Heart right ventricle (tissue), 16 donors: ENCODE measurements around the gene EGFL6. TPM values are rescaled to one million over a fixed set of nuclear protein-coding genes. Genes with fewer than 3 reads are reported as not detected.
A peak's percentile ranks its signal among the peaks of the same experiment; 100 is the strongest.

Source experiments
- ATAC-seq, 8 donors: fragments of 200-7000 bp; cut with Tn5 transposase; one replicate each; pipeline ENCODE4 v1.9.1; 2020; ENCODE audit warnings: mild to moderate bottlenecking in 8 of 8, moderate library complexity in 8 of 8, moderate number of reproducible peaks in 1 of 8
- DNase-seq, 2 donors: peaks; one replicate each; pipeline ENCODE4 v3.0.0-alpha.2; 2020
- H3K27ac ChIP-seq, 10 donors: fragments of 200-600 bp; sonication (generic) in 2 of 10; one replicate each; pipeline versions ENCODE4 v1.5.0 to v1.8.0; 2020 to 2022; ENCODE audit warnings: mild to moderate bottlenecking in 3 of 10
- H3K27me3 ChIP-seq, 7 donors: fragments of 200-600 bp; one replicate each; pipeline ENCODE4 v1.8.0; 2021 to 2022; ENCODE audit warnings: mild to moderate bottlenecking in 2 of 7
- H3K36me3 ChIP-seq, 9 donors: fragments of 200-600 bp; sonication (generic) in 1 of 9; one replicate each; pipeline versions ENCODE4 v1.5.0 to v1.8.0; 2020 to 2022; ENCODE audit warnings: mild to moderate bottlenecking in 2 of 9
- H3K4me1 ChIP-seq, 9 donors: fragments of 200-600 bp; sonication (generic) in 1 of 9; one replicate each; pipeline versions ENCODE4 v1.5.0 to v1.8.0; 2020 to 2022; ENCODE audit warnings: mild to moderate bottlenecking in 4 of 9
- H3K4me3 ChIP-seq, 10 donors: fragments of 200-600 bp; sonication (generic) in 2 of 10; one replicate each; pipeline versions ENCODE4 v1.5.0 to v1.8.0; 2020 to 2022; ENCODE audit warnings: mild to moderate bottlenecking in 7 of 10, moderate library complexity in 2 of 10
- H3K9me3 ChIP-seq, 11 donors: fragments of 200-600 bp in 10 of 11; sonication (generic) in 2 of 11; one replicate each; pipeline versions ENCODE4 v1.5.0 to v1.8.0; 2013 to 2022; ENCODE audit warnings: mild to moderate bottlenecking in 2 of 11, control low read depth in 1 of 11, moderate library complexity in 1 of 11
- WGBS, 2 donors: extraction: QIAGEN DNeasy Blood & Tissue Kit; methylation state at CpG; one replicate each; pipeline ENCODE4 v1.1.7; 2013; ENCODE audit warnings: inconsistent platforms in 1 of 2; 5-methylcytosine and 5-hydroxymethylcytosine counted together
- intact Hi-C, 10 donors: fragments of 100-400 bp; cut with DNase I; formaldehyde crosslinking; loops; one replicate each; pipeline versions ENCODE4 v1.11.1 to v1.14.2; 2022
- polyA plus RNA-seq, 2 donors: library from polyadenylated mRNA; stranded (reverse); fragments of 200-250 nt; gene quantifications; one replicate each; pipeline ENCODE4 v1.2.3, GENCODE V29; 2013
- total RNA-seq, 10 donors: library from RNA; stranded (reverse); fragmentation: NEBNext Ultra II Directional in 3 of 10; extraction: Animal tissue kit (Norgen Biotek cat#: 25700) in 3 of 10; gene quantifications; one replicate each; pipeline versions ENCODE4 v1.2.1 to v1.2.4, GENCODE V29; 2021 to 2023
- TF ChIP-seq, protein P1 (sequence below), 9 donors: fragments of 200-600 bp; sonication (generic) in 2 of 9; IDR thresholded peaks; one replicate each; pipeline versions ENCODE4 v1.5.0 to v1.8.0; 2021 to 2022; ENCODE audit warnings: antibody characterized with exemption in 9 of 9, mild to moderate bottlenecking in 5 of 9, moderate library complexity in 1 of 9
- donor health status: Arrhythmogenic right ventricular cardiomyopathy.
- donor health status: ischemic (EF 13 %, LVEDD 7.1; RV severe dilation, severe dysfunction).
- donor health status: healthy with polysubstance abuse.
- donor health status: DM: no; HTN: yes; CAD: no.
- donor health status: DM: no; HTN: no; CAD: no.
- donor health status: ischemic (EF 25% LVEDD 6.9; RV normal size, moderate dysfunction).
- donor health status: ischemic (EF 25% LVEDD 5.7; RV mildly dilated, moderate dysfunction).
- donor health status: healthy.
- donor health status: DM: yes; HTN: yes; CAD: no.
- donor health status: Ischemic cardiomyopathy.
- donor health status: ischemic (EF 35%, LVEDD 5.7; RV mildly dilated, moderate dysfunction).
- donor health status: nonischemic (EF 11% LVEDD 7.7; RV severe dilation, severe dysfunction).
- donor health status: DM: yes; HTN: yes; CAD: no.
- donor health status: PGD.
- donor health status: ischemic (EF 29% LVEDD 5.4; RV normal size, mild dysfunction).
- donor health status: nonischemic (EF 23%, LVEDD 6.1; RV moderate dilation, normal function).

Gene EGFL6
- total and polyA plus RNA-seq, 12 donors, result 0.11 TPM; not detected in 11

- H3K27me3 ChIP-seq, result peaks cover 0 to 15% (median 0%) of the 10 kb centered on the region in 7 donors
- ATAC-seq (no peak), DNase-seq (no peak)
- intact Hi-C loops, result loop anchor here in 9 of 10 donors (5.0 to 10.0 kb wide), 4 partner anchors 87 to 377 kb away; partner anchors contain the start of gene GEMIN8 (in 1 of the 9)
- H3K4me1 ChIP-seq, result peaks cover 0 to 30% (median 13%) of the 10 kb centered on the region in 9 donors
- no peaks in the 10 kb centered on the region for H3K9me3 ChIP-seq
- H3K4me3 ChIP-seq, result no peak overlapping the region
- TF ChIP-seq, protein P1, sequence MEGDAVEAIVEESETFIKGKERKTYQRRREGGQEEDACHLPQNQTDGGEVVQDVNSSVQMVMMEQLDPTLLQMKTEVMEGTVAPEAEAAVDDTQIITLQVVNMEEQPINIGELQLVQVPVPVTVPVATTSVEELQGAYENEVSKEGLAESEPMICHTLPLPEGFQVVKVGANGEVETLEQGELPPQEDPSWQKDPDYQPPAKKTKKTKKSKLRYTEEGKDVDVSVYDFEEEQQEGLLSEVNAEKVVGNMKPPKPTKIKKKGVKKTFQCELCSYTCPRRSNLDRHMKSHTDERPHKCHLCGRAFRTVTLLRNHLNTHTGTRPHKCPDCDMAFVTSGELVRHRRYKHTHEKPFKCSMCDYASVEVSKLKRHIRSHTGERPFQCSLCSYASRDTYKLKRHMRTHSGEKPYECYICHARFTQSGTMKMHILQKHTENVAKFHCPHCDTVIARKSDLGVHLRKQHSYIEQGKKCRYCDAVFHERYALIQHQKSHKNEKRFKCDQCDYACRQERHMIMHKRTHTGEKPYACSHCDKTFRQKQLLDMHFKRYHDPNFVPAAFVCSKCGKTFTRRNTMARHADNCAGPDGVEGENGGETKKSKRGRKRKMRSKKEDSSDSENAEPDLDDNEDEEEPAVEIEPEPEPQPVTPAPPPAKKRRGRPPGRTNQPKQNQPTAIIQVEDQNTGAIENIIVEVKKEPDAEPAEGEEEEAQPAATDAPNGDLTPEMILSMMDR (IDR thresholded peaks at IDR 0.05), result no peak
- H3K27ac ChIP-seq, result no peak overlapping the region
- peaks cover 0 to 28% (median 0%) of the 10 kb centered on the region in 9 donors for H3K36me3 ChIP-seq
- WGBS, 2 donors, result 85 to 89% methylated on average over 3 of the region's 3 CpGs
These were observed 86.3 kb downstream of the EGFL6 start for GRCh38 chrX:13655674-13656073.

DNA sequence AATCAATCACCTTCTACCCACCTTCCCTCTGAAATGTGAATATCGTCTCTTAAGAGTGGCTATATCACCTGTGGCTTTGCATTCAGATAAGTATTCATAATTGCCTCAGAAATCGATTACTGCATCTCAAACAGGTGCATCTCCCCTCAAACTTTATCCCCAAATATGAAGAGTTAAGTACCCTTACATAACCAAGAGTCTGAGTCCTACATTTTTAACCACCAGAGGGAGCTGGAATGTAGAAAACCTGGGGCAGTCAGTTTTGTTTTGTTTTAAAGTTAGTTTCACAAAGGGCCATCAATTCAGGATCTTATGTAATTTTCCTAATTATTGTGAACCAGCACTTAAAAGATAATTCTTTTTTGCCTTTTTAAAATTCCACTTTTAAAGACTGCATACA is 89.2 kb downstream of the EGFL6 start:
- intact Hi-C loops, result loop anchor here (2.0 to 10.0 kb wide), 7 partner anchors 76 to 374 kb away; partner anchors contain the start of genes OFD1 (in 2 of the 10), TRAPPC2 (in 2 of the 10) and GEMIN8 (in 1 of the 10)
- TF ChIP-seq, protein P1 (IDR thresholded peaks at IDR 0.05), result peak; percentile 37 to 71 (median 69)
- 13 to 19% methylated on average over 2 of the region's 2 CpGs for WGBS, 2 donors
- ATAC-seq, result peak in 2 of 8 donors; percentile 53 to 67
- Histone ChIP-seq H3K27me3 (peaks cover 0 to 4% (median 0%) of the 10 kb centered on the region in 7 donors), H3K27ac (peak overlapping the region in 8 of 10 donors; percentile 9 to 69 (median 40)), H3K4me3 (no peak overlapping the region), H3K9me3 (no peaks in the 10 kb centered on the region), H3K4me1 (peaks cover 0 to 23% (median 8%) of the 10 kb centered on the region in 9 donors), H3K36me3 (peaks cover 0 to 58% (median 0%) of the 10 kb centered on the region in 9 donors)
- DNase-seq, result peak in 1 of 2 donors; percentile 11

DNA sequence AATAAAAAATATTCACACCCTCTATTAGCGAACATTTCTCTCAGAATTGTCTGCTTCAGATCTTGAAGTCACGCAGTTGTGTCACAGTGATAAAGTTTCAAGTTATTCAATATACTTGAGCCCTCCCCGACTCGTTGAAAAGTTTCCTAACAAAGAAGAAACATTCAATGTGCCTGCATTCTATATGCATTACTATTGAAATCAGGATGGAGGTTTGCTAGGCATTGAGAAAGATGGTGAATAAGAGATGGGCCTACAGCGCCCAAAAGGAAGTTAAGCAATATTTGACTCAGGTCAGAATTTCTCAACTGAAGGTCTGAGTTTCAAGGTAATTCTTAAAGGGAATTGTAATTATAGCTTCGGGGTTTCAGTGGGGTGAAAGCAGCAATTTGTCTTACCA is 89.7 kb downstream of the EGFL6 start:
- TF ChIP-seq, protein P1 (IDR thresholded peaks at IDR 0.05), result no peak
- WGBS, 2 donors, result 39 to 49% methylated on average over 6 of the region's 6 CpGs
- no peak overlapping the region for H3K4me3 ChIP-seq

DNA sequence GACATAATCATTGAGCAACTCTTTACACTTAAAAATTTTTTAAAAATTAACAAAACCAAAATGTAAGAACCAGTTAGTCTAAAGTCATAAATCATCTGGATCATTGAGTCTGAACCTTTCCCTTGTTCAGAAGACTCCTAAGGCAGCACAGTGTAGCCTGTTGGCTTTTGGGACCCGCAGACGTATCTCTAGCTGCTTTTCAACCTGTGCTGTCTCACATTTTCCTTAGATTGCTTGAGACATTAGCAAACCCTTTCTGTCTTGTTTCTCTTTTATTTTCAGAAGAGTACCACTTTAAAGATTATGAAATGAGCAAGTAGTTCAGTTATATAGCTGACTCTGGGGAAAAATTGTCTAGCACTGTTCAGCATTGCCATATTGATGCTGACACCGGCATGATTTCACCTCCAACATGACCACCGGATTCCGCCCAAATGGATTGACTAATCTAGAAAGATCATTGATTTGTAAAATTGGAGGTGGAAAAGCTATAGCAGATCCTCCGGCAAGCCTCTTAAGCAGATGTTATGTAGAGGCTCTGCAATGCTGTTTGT is 92.4 kb downstream of the EGFL6 start:
- Histone ChIP-seq H3K27me3 (no peaks in the 10 kb centered on the region), H3K4me1 (peaks cover 0 to 22% (median 0%) of the 10 kb centered on the region in 9 donors), H3K4me3 (no peak overlapping the region), H3K9me3 (no peaks in the 10 kb centered on the region), H3K27ac (peak overlapping the region in 2 of 10 donors; percentile 4 to 13), H3K36me3 (peaks cover 0 to 62% (median 0%) of the 10 kb centered on the region in 9 donors)
- WGBS, 2 donors, result 87 to 92% methylated on average over 6 of the region's 6 CpGs
- DNase-seq (no peak), ATAC-seq (no peak)
- intact Hi-C loops, result loop anchor here in 1 of 10 donors (10.0 kb wide), 1 partner anchor 83 kb away; no protein-coding TSS in a partner anchor
- TF ChIP-seq, protein P1 (IDR thresholded peaks at IDR 0.05), result no peak

More for the DNA sequence above, 89.7 kb downstream of the EGFL6 start:
- ATAC-seq (no peak), DNase-seq (no peak)
- Histone ChIP-seq H3K27me3 (no peaks in the 10 kb centered on the region), H3K36me3 (peaks cover 0 to 62% (median 0%) of the 10 kb centered on the region in 9 donors), H3K9me3 (no peaks in the 10 kb centered on the region), H3K4me1 (peaks cover 0 to 18% (median 5%) of the 10 kb centered on the region in 9 donors), H3K27ac (peak overlapping the region in 8 of 10 donors; percentile 9 to 69 (median 40))
- intact Hi-C loops, result loop anchor here (2.0 to 10.0 kb wide), 7 partner anchors 76 to 374 kb away; partner anchors contain the start of genes OFD1 (in 2 of the 10), TRAPPC2 (in 2 of the 10) and GEMIN8 (in 1 of the 10)
